ENCODE measurements around the gene ASXL3. TPM values are rescaled to one million over a fixed set of nuclear protein-coding genes. Genes with fewer than 3 reads are reported as not detected.

ASXL3 gene
- total RNA-seq: under 1 TPM; 0.13 to 0.62 (median 0.41) TPM

DNA sequence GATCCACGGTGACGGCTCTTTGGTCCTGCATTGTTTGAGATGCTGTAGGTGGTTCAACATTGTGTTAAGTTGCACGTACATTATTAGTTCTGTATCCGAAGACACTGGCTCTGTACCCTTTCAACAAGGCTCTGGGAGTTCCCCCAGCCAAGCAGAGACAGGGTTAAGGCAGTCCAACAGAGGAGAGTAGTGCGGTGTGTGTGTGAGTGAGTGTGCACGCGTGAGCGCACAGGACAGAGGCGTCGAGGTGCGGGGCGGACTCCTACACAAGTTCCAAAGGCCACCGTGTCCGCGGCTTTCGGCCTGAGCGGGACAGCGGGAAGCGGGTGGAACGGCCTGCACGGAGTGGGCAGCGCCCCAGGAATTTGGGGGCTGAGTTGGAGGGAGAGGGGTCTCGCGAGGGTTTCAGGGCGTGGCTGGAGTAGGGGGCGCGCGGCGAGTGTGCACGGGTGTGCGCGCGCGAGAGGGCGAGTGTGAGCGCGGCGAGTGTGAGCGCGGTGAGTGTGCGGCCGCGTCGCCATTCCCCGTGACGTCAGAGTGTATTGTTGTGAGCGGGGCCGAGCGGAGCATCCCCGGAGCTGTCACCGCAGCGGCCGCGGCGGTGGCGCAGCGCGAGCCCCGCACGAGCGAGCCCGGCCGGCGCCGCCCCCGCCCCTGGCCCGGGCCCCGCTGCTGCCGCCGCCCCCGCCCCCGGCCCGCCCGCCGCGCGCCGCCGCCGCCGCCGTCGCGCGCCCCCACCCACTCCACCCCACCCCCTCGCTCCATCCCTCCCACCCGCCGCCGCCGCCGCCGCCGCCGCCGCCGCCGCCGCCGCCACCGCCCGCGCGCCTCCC is at the start of gene ASXL3:
Gene ASXL3 (plus strand): TSS at position 535 of the 833 bp plus-strand sequence. CDS start 413 bp downstream, outside the sequence.
- peak in 1 of 2 donors; percentile 86 for DNase-seq (ENCODE audit: low spot score in 2 of 2)
- WGBS, 2 donors: 0 to 1% methylated on average over 23 to 26 of the region's 103 CpGs
- intact Hi-C loops (cut with DNase I; ENCODE audit: low total_unique reads): no loop called here
- TF ChIP-seq POLR2A (IDR thresholded peaks at IDR 0.05) (no peak), CTCF (IDR thresholded peaks at IDR 0.05) (no peak)
- H3K4me3 ChIP-seq (ENCODE audit: low read depth, poor library complexity, severe bottlenecking): peak within 1 kb of the TSS; percentile 30

DNA sequence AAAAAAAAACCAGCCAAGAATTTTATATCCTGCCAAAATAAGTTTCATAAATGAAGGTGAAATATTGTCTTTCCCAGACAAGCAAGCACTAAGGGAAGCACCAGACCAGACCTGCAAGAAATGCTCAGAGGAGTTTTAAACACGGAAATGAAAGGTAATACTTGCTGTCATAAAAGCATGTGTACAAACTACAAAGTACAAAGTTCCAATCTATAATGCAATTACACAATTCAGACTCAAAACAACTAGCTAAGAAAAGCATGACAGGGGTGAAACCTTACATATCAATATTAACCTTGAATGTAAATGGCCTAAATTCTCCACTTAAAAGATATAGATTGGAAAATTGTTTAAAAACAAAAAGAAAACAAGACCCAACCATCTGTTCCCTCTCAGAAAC is 45.0 kb upstream of the ASXL3 start:
- DNase-seq (ENCODE audit: low spot score in 2 of 2): no peak
- TF ChIP-seq CTCF (IDR thresholded peaks at IDR 0.05): no peak
- no peak for TF ChIP-seq POLR2A (IDR thresholded peaks at IDR 0.05)
- H3K4me3 ChIP-seq (ENCODE audit: low read depth, poor library complexity, severe bottlenecking): no peak overlapping the region
- 33 to 57% methylated on average over 1 of the region's 1 CpG for WGBS, 2 donors
- intact Hi-C loops (cut with DNase I; ENCODE audit: low total_unique reads): no loop called here

- TF ChIP-seq CTCF (IDR thresholded peaks at IDR 0.05): no peak
- TF ChIP-seq POLR2A (IDR thresholded peaks at IDR 0.05): no peak
- no peak overlapping the region for H3K4me3 ChIP-seq (ENCODE audit: low read depth, poor library complexity, severe bottlenecking)
- intact Hi-C loops (cut with DNase I; ENCODE audit: low total_unique reads): no loop called here
- WGBS, 2 donors: 67 to 71% methylated on average over 1 of the region's 1 CpG
- no peak for DNase-seq (ENCODE audit: low spot score in 2 of 2)
Observed at GRCh38 chr18:33536904-33537303, 41.1 kb upstream of the ASXL3 start.

- intact Hi-C loops (cut with DNase I; ENCODE audit: low total_unique reads): no loop called here
- DNase-seq (ENCODE audit: low spot score in 2 of 2): no peak
- no peak for TF ChIP-seq CTCF (IDR thresholded peaks at IDR 0.05)
- TF ChIP-seq POLR2A (IDR thresholded peaks at IDR 0.05): no peak
- 32 to 35% methylated on average over 6 of the region's 6 CpGs for WGBS, 2 donors
- H3K4me3 ChIP-seq (ENCODE audit: low read depth, poor library complexity, severe bottlenecking): no peak overlapping the region
Observed at GRCh38 chr18:33538418-33539042, 39.5 kb upstream of the ASXL3 start.

DNA sequence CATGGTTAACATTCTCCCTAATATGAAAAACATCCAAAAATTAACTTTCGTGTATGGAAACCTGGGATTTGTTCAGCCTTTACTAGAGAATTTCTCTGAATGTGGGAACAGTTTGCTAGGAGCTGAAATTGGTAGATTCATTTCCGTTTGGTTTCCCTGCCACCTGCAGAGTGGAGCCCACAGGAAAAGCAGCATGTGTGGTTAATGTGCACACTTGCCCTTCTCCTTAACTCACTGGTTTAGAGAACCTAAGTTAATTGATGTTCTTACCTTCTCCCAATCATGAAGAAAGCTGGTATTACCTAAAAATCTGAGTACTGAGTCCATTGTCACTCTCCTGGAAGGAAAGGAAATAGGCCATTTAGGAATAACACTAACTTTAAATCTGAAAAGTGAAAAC is 37.6 kb upstream of the ASXL3 start:
- intact Hi-C loops (cut with DNase I; ENCODE audit: low total_unique reads): no loop called here
- no peak for DNase-seq (ENCODE audit: low spot score in 2 of 2)
- TF ChIP-seq POLR2A (IDR thresholded peaks at IDR 0.05): no peak
- no peak for TF ChIP-seq CTCF (IDR thresholded peaks at IDR 0.05)
- no peak overlapping the region for H3K4me3 ChIP-seq (ENCODE audit: low read depth, poor library complexity, severe bottlenecking)
- 54 to 69% methylated on average over 2 of the region's 2 CpGs for WGBS, 2 donors
